ENCODE data around the gene DRD4. TPM values are rescaled to one million over a fixed set of nuclear protein-coding genes. Genes with fewer than 3 reads are reported as not detected.
"Not testable (repeated sequence)": the region's sequence is repeated elsewhere in the genome, so short reads cannot be mapped to it uniquely, and the experiment has no call there.

DRD4 gene
- total and polyA plus RNA-seq, 2 donors (not counting 1 experiment from before 2014, with no cell fraction given): not detected

DNA sequence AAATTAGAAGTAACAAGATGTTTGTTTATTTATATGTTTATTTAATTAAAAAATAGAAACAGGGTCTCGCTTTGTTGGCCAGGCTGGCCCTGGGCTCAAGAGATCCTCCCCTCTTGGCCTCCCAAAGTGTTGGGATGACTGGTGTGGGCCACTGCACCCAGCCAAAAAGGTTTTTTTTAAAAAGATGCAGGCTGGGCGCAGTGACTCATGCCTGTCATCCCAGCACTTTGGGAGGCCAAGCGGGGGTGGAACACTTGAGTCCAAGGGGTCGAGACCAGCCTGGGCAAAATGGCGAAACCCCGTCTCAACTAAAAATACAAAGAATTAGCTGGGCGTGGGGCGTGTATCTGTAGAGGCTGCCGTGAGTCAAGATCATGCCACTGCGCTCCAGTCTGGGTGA lies 13.4 kb downstream of the DRD4 start:
- H3K27ac ChIP-seq (ENCODE audit: low read length in 2 of 2): no peak overlapping the region
- Mint-ChIP-seq H3K27ac (no peak overlapping the region), H3K4me3 (no peak overlapping the region), H3K27me3 (no peaks in the 10 kb centered on the region), H3K9me3 (ENCODE audit: insufficient read depth) (no peaks in the 10 kb centered on the region), H3K4me1 (peaks cover 2% of the 10 kb centered on the region)
- intact Hi-C loops (cut with micrococcal nuclease): no loop called here
- ATAC-seq (ENCODE audit: low read depth) (no peak), DNase-seq (no peak)
- H3K79me2 ChIP-seq (ENCODE audit: control insufficient read depth, insufficient read depth, low read length): no peaks in the 10 kb centered on the region
- ChIA-PET POLR2A (no interaction called here), CTCF (no interaction called here)
- no peak overlapping the region for H3K4me2 ChIP-seq (replicated peaks; ENCODE audit: low read depth, low read length, poor library complexity, severe bottlenecking)
- no peaks in the 10 kb centered on the region for H3K27me3 ChIP-seq (replicated peaks in 1 of 4; ENCODE audit: control extremely low read depth in 1 of 4, control insufficient read depth in 3 of 4, insufficient read depth in 4 of 4, low read length in 3 of 4)
- no peak overlapping the region for H3K9ac ChIP-seq (ENCODE audit: low read length)
- H3K4me3 ChIP-seq (ENCODE audit: control extremely low read depth in 1 of 5, extremely low read depth in 1 of 5, insufficient read depth in 1 of 5, low read depth in 2 of 5, low read length in 4 of 5): no peak overlapping the region
- no peaks in the 10 kb centered on the region for H3K9me3 ChIP-seq (ENCODE audit: control extremely low read depth in 1 of 3, control insufficient read depth in 2 of 3, insufficient read depth in 1 of 3, low read length in 2 of 3)
- WGBS (ENCODE audit: insufficient coverage): 98% methylated on average over 8 of the region's 10 CpGs
- no peaks in the 10 kb centered on the region for H4K20me1 ChIP-seq (ENCODE audit: control insufficient read depth, insufficient read depth, low read length, poor library complexity, severe bottlenecking)
- no peak for TF ChIP-seq EZH2 (IDR thresholded peaks at IDR 0.05; ENCODE audit: borderline replicate concordance, insufficient read depth, low read depth, low read length, poor library complexity, severe bottlenecking)
- TF ChIP-seq, protein P1, sequence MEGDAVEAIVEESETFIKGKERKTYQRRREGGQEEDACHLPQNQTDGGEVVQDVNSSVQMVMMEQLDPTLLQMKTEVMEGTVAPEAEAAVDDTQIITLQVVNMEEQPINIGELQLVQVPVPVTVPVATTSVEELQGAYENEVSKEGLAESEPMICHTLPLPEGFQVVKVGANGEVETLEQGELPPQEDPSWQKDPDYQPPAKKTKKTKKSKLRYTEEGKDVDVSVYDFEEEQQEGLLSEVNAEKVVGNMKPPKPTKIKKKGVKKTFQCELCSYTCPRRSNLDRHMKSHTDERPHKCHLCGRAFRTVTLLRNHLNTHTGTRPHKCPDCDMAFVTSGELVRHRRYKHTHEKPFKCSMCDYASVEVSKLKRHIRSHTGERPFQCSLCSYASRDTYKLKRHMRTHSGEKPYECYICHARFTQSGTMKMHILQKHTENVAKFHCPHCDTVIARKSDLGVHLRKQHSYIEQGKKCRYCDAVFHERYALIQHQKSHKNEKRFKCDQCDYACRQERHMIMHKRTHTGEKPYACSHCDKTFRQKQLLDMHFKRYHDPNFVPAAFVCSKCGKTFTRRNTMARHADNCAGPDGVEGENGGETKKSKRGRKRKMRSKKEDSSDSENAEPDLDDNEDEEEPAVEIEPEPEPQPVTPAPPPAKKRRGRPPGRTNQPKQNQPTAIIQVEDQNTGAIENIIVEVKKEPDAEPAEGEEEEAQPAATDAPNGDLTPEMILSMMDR (IDR thresholded peaks at IDR 0.05): no peak
- peaks cover 0 to 11% of the 10 kb centered on the region in 2 experiments for H3K36me3 ChIP-seq (replicated peaks in 1 of 2; ENCODE audit: control extremely low read depth in 1 of 2, control insufficient read depth in 1 of 2, extremely low read depth in 1 of 2, insufficient read depth in 2 of 2, low read length in 1 of 2)
- H3K4me1 ChIP-seq (ENCODE audit: control insufficient read depth in 2 of 2, insufficient read depth in 2 of 2, low read length in 2 of 2): peaks cover 0 to 8% of the 10 kb centered on the region in 2 donors
- H2AFZ ChIP-seq (ENCODE audit: insufficient read depth, low read depth, low read length, poor library complexity, severe bottlenecking): no peak overlapping the region

DNA sequence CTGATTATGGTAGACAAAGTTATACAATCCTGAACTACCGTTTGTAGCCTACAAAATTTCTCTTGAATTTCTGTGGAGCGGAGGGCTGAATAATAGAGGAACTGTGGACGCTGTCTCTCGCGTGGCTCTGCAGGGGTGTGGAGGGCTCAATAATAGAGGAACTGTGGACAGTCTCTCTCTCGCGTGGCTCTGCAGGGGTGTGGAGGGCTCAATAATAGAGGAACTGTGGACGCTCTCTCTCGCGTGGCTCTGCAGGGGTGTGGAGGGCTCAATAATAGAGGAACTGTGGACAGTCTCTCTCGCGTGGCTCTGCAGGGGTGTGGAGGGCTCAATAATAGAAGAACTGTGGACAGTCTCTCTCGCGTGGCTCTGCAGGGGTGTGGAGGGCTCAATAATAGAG lies 16.1 kb downstream of the DRD4 start:
- intact Hi-C loops (cut with micrococcal nuclease); H3K4me1 Mint-ChIP-seq; ATAC-seq (ENCODE audit: low read depth); H3K27ac ChIP-seq (ENCODE audit: low read length in 2 of 2); CTCF ChIA-PET; H3K4me3 ChIP-seq (ENCODE audit: control extremely low read depth in 1 of 5, extremely low read depth in 1 of 5, insufficient read depth in 1 of 5, low read depth in 2 of 5, low read length in 4 of 5); H3K27me3 Mint-ChIP-seq; DNase-seq; H4K20me1 ChIP-seq (ENCODE audit: control insufficient read depth, insufficient read depth, low read length, poor library complexity, severe bottlenecking); H3K9ac ChIP-seq (ENCODE audit: low read length); H3K9me3 ChIP-seq (ENCODE audit: control extremely low read depth in 1 of 3, control insufficient read depth in 2 of 3, insufficient read depth in 1 of 3, low read length in 2 of 3); H3K27ac Mint-ChIP-seq; H3K4me3 Mint-ChIP-seq; H2AFZ ChIP-seq (ENCODE audit: insufficient read depth, low read depth, low read length, poor library complexity, severe bottlenecking); H3K4me2 ChIP-seq (replicated peaks; ENCODE audit: low read depth, low read length, poor library complexity, severe bottlenecking); H3K79me2 ChIP-seq (ENCODE audit: control insufficient read depth, insufficient read depth, low read length); H3K4me1 ChIP-seq (ENCODE audit: control insufficient read depth in 2 of 2, insufficient read depth in 2 of 2, low read length in 2 of 2); H3K27me3 ChIP-seq (replicated peaks in 1 of 4; ENCODE audit: control extremely low read depth in 1 of 4, control insufficient read depth in 3 of 4, insufficient read depth in 4 of 4, low read length in 3 of 4); H3K9me3 Mint-ChIP-seq (ENCODE audit: insufficient read depth): not testable (repeated sequence)
- POLR2A ChIA-PET: interaction anchor here (0.7 kb wide), 1 partner anchor 115 kb away, joined by 5 read pairs; no protein-coding TSS in a partner anchor
- peaks cover 0 to 14% of the 10 kb centered on the region in 2 experiments for H3K36me3 ChIP-seq (replicated peaks in 1 of 2; ENCODE audit: control extremely low read depth in 1 of 2, control insufficient read depth in 1 of 2, extremely low read depth in 1 of 2, insufficient read depth in 2 of 2, low read length in 1 of 2)
- WGBS (ENCODE audit: insufficient coverage): 97% methylated on average over 13 of the region's 14 CpGs

Measured in B cell (primary cell).